Prostate gland (tissue), 2 donors: ENCODE measurements around the gene OR6C65.
"Not testable (repeated sequence)": the region's sequence is repeated elsewhere in the genome, so short reads cannot be mapped to it uniquely, and the experiment has no call there.

Experiments
- CTCF ChIP-seq, 4 experiments: fragments of 200-600 bp in 2 of 4; fragments of 450-650 bp in 2 of 4; sonication (generic) in 2 of 4; IDR thresholded peaks; 1 replicate in 3 of 4; 2 replicates in 1 of 4; pipeline ENCODE4 v1.5.1; 2016 to 2019; ENCODE audit warnings: antibody characterized with exemption in 4 of 4, mild to moderate bottlenecking in 2 of 4, moderate library complexity in 2 of 4
- POLR2A ChIP-seq: fragments of 450-650 bp; IDR thresholded peaks from one replicate; pipeline ENCODE4 v1.6.1; 2016; ENCODE audit warnings: antibody characterized with exemption, mild to moderate bottlenecking
- POLR2AphosphoS5 ChIP-seq: sonication (generic); formaldehyde crosslinking; IDR thresholded peaks from one replicate; pipeline ENCODE4 v1.6.1; 2017; ENCODE audit warnings: antibody characterized with exemption

GRCh38 chr12:55441233-55441632, 40.9 kb downstream of the OR6C65 start:
- not testable (repeated sequence) for TF ChIP-seq POLR2AphosphoS5; CTCF (IDR thresholded peaks at IDR 0.05); POLR2A
